Ovary (tissue), 9 donors: Measurements from ENCODE around the gene KCNN1. TPM values are rescaled to one million over a fixed set of nuclear protein-coding genes. Genes with fewer than 3 reads are reported as not detected.

ENCODE experiments used
- DNase-seq, 5 donors: peaks; one replicate each; pipeline ENCODE4 v3.0.0-alpha.2; 2019 to 2020
- H3K27ac ChIP-seq, 2 donors: fragments of 200-600 bp; one replicate each; pipeline versions ENCODE4 v1.5.1 to v1.8.0; 2019 to 2022
- H3K27me3 ChIP-seq: fragments of 200-600 bp; one replicate; pipeline ENCODE4 v1.8.0; 2022
- H3K36me3 ChIP-seq: fragments of 200-600 bp; sonication (generic); one replicate; pipeline ENCODE4 v1.5.1; 2019
- H3K4me1 ChIP-seq: one replicate; pipeline ENCODE4 v1.8.1; 2013; ENCODE audit warnings: mild to moderate bottlenecking, moderate library complexity; ENCODE audit not compliant: insufficient read depth
- H3K4me3 ChIP-seq: fragments of 200-600 bp; sonication (generic); one replicate; pipeline ENCODE4 v1.5.1; 2017
- H3K9me3 ChIP-seq, 2 donors: fragments of 200-600 bp in 1 of 2; sonication (generic) in 1 of 2; one replicate each; pipeline versions ENCODE4 v1.5.1 to v1.8.1; 2013 to 2019; ENCODE audit warnings: mild to moderate bottlenecking in 1 of 2, moderate library complexity in 1 of 2
- CTCF ChIP-seq, 3 donors: fragments of 450-650 bp in 2 of 3; fragments of 200-600 bp in 1 of 3; IDR thresholded peaks; one replicate each; pipeline versions ENCODE4 v1.5.1 to v1.8.0; 2016 to 2022; ENCODE audit warnings: antibody characterized with exemption in 3 of 3, mild to moderate bottlenecking in 1 of 3
- EP300 ChIP-seq: sonication (generic); formaldehyde crosslinking; IDR thresholded peaks from one replicate; pipeline ENCODE4 v1.6.1; 2017; ENCODE audit warnings: antibody characterized with exemption
- POLR2A ChIP-seq: fragments of 450-650 bp; IDR thresholded peaks from one replicate; pipeline ENCODE4 v1.6.1; 2017; ENCODE audit warnings: antibody characterized with exemption, mild to moderate bottlenecking, moderate library complexity
- WGBS, 3 donors: extraction: QIAGEN DNeasy Blood & Tissue Kit in 1 of 3; methylation state at CpG; one replicate each; pipeline versions ENCODE4 v1.1.5 to v1.1.7; 2013 to 2017; 5-methylcytosine and 5-hydroxymethylcytosine counted together
- intact Hi-C, 4 donors: fragments of 100-400 bp; cut with DNase I; formaldehyde crosslinking; loops; one replicate each; pipeline versions ENCODE4 v1.11.0 to v1.15.1; 2022 to 2023
- polyA plus RNA-seq, 2 donors: library from polyadenylated mRNA; stranded (reverse); fragments of 200-250 nt in 1 of 2; fragments of 350-450 nt in 1 of 2; fragmentation: Illumina TruSeq in 1 of 2; extraction: RNeasy Lipid Tissue Mini Kit (QIAGEN cat#74804) in 1 of 2; gene quantifications; one replicate each; pipeline ENCODE4 v1.2.3, GENCODE V29; 2013 to 2014
- total RNA-seq, 7 donors: library from RNA; depleted of rRNA in 2 of 7; stranded (reverse); fragments of >200 nt in 2 of 7; fragmentation: NEBNext Ultra II Directional in 3 of 7; extraction: Animal tissue kit (Norgen Biotek cat#: 25700) in 3 of 7; gene quantifications; one replicate each; pipeline versions ENCODE4 v1.1.0 to v1.2.4, GENCODE V29; 2016 to 2023
- donor health status: DM: no; HTN: no; CAD: no; lungs with moderate emphysema.
- donor health status: DM: no; HTN: no; CAD: no.
- donor health status: Bipolar disorder and iron deficiency.
- donor health status: DM: yes; HTN: yes; CAD: no.
- donor health status: DM: no; HTN: no; CAD: no.
- donor health status: DM: yes; HTN: yes; CAD: no.

Gene KCNN1
- total and polyA plus RNA-seq, 9 donors: 0.33 to 5.9 (median 1.7) TPM; not detected in 1

- intact Hi-C loops: no loop called here
- 30 to 32% (median 31%) methylated on average over 16 of the region's 16 CpGs for WGBS, 3 donors
- DNase-seq: peak in 3 of 5 donors; percentile 58 to 72 (median 59)
- Histone ChIP-seq H3K27ac (no peak overlapping the region), H3K9me3 (no peaks in the 10 kb centered on the region), H3K36me3 (no peaks in the 10 kb centered on the region), H3K27me3 (no peaks in the 10 kb centered on the region), H3K4me3 (no peak overlapping the region), H3K4me1 (peaks cover 8% of the 10 kb centered on the region)
- TF ChIP-seq EP300 (no peak), POLR2A (no peak), CTCF (IDR thresholded peaks at IDR 0.05) (no peak)
These were observed 53.5 kb downstream of the KCNN1 start for GRCh38 chr19:18020212-18021085.

- H3K4me1 ChIP-seq: peaks cover 8% of the 10 kb centered on the region
- H3K4me3 ChIP-seq: no peak overlapping the region
- DNase-seq: peak in 4 of 5 donors; percentile 62 to 68 (median 66)
- no peaks in the 10 kb centered on the region for H3K36me3 ChIP-seq
- intact Hi-C loops: no loop called here
- 39 to 55% (median 40%) methylated on average over 20 to 21 of the region's 21 CpGs for WGBS, 3 donors
- H3K27ac ChIP-seq: no peak overlapping the region
- TF ChIP-seq EP300 (no peak), POLR2A (no peak), CTCF (IDR thresholded peaks at IDR 0.05) (no peak)
- no peaks in the 10 kb centered on the region for H3K9me3 ChIP-seq
- no peaks in the 10 kb centered on the region for H3K27me3 ChIP-seq
These were observed 54.3 kb downstream of the KCNN1 start for GRCh38 chr19:18021121-18021755.

GRCh38 chr19:18023622-18024251, 56.8 kb downstream of the KCNN1 start:
- DNase-seq: peak in 2 of 5 donors; percentile 54 to 55
- Histone ChIP-seq H3K4me1 (peaks cover 8% of the 10 kb centered on the region), H3K27ac (no peak overlapping the region), H3K36me3 (no peaks in the 10 kb centered on the region), H3K27me3 (no peaks in the 10 kb centered on the region), H3K4me3 (no peak overlapping the region), H3K9me3 (no peaks in the 10 kb centered on the region)
- TF ChIP-seq POLR2A: no peak
- TF ChIP-seq EP300: peak; percentile 56
- WGBS, 3 donors: 57 to 71% (median 67%) methylated on average over 23 of the region's 23 CpGs
- intact Hi-C loops: no loop called here

- H3K27ac ChIP-seq: no peak overlapping the region
- no peak overlapping the region for H3K4me3 ChIP-seq
- H3K27me3 ChIP-seq: no peaks in the 10 kb centered on the region
- no peaks in the 10 kb centered on the region for H3K36me3 ChIP-seq
- TF ChIP-seq EP300 (no peak), CTCF (IDR thresholded peaks at IDR 0.05) (no peak), POLR2A (no peak)
- no peak for DNase-seq
- intact Hi-C loops: no loop called here
- no peaks in the 10 kb centered on the region for H3K9me3 ChIP-seq
- WGBS, 3 donors: 77 to 84% (median 78%) methylated on average over 4 of the region's 4 CpGs
- peaks cover 1% of the 10 kb centered on the region for H3K4me1 ChIP-seq
These were observed 60.2 kb downstream of the KCNN1 start for GRCh38 chr19:18027151-18027550.
